ENCODE data around the gene PCCA.

GRCh38 chr13:100341327-100341726 lies 252.4 kb downstream of the PCCA start:
- TF ChIP-seq, protein P1, sequence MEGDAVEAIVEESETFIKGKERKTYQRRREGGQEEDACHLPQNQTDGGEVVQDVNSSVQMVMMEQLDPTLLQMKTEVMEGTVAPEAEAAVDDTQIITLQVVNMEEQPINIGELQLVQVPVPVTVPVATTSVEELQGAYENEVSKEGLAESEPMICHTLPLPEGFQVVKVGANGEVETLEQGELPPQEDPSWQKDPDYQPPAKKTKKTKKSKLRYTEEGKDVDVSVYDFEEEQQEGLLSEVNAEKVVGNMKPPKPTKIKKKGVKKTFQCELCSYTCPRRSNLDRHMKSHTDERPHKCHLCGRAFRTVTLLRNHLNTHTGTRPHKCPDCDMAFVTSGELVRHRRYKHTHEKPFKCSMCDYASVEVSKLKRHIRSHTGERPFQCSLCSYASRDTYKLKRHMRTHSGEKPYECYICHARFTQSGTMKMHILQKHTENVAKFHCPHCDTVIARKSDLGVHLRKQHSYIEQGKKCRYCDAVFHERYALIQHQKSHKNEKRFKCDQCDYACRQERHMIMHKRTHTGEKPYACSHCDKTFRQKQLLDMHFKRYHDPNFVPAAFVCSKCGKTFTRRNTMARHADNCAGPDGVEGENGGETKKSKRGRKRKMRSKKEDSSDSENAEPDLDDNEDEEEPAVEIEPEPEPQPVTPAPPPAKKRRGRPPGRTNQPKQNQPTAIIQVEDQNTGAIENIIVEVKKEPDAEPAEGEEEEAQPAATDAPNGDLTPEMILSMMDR (IDR thresholded peaks at IDR 0.05), result no peak
- TF ChIP-seq EP300 (IDR thresholded peaks at IDR 0.05), result no peak
